NCI-H345 treated with DMSO at 0.1 percent for 48 hours (cell line): Measurements from ENCODE around the gene SAMD1.
"Not testable (repeated sequence)": the region's sequence is repeated elsewhere in the genome, so short reads cannot be mapped to it uniquely, and the experiment has no call there.

Source experiments
- DNase-seq: peaks from one replicate; lab custom pipeline; 2025; ENCODE audit not compliant: unreplicated experiment; lab: John Stamatoyannopoulos, UW

The SAMD1 gene

DNA sequence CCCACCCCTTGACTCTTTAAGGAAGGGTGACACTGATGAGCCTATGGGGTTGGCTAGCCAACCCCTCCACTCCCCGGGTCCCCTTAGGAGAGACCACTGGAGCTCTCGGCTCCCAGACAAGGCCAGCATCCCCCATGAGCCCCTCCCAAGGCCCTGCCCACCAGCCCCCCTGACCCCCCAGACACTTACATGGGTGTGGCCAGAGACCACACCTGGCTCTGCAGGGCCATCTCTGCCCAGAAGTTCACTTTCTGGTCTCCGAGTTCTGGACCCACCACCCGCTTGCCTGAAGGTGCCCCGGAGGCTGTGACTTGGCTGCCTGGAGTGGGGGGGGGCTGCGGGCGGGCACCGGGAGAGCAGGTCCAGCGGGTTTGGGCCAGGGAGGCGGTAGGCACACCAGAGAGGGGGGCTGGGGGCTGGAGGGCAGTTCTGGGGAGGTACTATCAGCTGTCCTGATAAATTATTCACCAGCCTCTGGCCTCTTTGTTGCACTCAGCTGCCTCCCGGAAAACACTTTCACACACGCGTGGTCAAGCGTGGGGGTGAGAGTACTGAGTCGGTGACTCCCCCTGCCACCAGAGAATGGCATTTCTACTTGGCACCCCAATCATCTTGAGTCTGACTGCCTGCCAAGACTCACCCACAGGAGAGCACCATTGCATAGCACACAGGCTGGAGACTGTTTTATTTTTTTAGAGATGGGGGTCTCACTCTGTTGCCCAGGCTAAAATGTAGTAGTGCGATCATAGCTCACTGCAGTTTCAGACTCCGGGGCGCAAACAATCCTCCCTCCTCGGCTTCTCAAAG lies 28.6 kb downstream of the SAMD1 start, which contains the start of gene PALM3:
PALM3 (minus strand) TSS at position 326 of the 807 bp plus-strand sequence; CDS start at position 230, 96 bp downstream.
- DNase-seq: no peak

DNA sequence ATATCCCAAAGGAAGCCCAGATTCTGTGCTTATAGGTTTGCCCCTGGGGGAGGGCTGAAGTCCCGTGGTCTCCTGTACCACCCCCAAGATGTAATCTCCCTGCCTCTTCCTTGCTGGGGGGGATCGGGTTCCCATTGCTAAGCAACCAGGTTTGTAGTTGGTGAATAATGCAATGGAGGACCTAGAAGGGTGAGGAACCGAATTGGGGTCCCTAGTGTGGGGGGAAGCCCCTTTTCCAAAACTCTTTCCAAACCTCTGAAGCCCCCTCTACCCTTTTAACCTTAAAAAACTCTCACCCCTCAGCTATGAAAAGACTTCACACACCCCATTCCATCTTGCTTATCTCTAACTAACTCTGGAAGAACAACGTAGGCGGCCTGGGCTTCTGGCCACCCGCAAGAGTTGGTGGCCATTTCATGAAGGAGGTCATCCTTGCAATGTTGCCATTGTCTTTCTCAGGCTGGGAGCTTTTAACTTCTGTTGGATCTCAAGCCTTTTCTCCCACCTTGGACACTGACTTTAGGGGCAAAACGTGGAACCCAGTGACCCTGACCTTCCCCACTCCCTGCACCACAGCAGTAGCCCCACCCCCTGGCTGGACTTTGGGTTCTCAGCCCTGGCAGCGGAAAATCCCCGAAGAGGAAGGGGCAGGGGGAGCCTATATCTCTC lies 29.3 kb downstream of the SAMD1 start:
- DNase-seq: no peak

DNA sequence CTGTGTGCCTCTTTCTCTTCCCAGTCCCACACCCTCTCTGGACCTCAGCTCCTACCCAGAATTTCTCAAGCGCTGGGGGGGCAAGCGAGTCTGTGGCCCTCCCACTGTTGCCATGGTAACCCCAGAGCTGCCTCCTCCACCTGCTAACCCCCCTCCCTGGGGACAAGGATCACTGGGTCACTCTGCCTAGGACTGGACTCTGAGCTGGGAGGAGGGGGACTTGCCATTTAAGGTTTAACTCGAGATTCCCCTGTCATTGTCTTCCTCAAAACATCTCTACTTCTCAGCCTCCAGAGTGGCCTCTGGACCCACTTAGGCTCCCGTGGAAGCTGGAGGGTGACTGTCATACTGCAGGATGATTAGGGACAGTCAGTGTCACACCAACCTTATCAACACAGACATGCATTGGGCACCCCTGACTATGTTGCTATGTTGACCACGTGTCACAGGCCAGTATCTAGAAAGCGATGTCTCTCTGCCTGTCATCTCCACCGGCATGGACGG lies 30.8 kb downstream of the SAMD1 start:
- DNase-seq: no peak

DNA sequence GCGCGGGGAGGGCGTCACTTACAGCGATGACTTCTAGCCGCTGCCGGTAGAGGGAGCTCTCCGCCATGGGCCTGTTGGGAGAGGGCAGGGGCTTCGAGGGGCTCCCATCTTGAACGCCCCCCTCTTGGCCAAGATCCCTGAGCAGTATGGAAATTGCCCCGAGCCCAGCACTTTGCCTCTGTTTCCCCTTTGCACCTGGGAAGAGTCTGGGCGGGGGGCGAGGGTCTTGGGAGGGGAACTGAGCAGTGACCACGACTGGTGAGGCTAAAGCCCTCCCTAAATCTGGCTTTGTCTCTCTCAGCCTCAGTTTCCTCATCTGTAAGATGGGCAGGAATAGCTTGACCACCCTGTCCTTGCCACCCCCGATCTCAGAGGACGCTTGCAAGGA lies 31.5 kb downstream of the SAMD1 start:
- DNase-seq: no peak

DNA sequence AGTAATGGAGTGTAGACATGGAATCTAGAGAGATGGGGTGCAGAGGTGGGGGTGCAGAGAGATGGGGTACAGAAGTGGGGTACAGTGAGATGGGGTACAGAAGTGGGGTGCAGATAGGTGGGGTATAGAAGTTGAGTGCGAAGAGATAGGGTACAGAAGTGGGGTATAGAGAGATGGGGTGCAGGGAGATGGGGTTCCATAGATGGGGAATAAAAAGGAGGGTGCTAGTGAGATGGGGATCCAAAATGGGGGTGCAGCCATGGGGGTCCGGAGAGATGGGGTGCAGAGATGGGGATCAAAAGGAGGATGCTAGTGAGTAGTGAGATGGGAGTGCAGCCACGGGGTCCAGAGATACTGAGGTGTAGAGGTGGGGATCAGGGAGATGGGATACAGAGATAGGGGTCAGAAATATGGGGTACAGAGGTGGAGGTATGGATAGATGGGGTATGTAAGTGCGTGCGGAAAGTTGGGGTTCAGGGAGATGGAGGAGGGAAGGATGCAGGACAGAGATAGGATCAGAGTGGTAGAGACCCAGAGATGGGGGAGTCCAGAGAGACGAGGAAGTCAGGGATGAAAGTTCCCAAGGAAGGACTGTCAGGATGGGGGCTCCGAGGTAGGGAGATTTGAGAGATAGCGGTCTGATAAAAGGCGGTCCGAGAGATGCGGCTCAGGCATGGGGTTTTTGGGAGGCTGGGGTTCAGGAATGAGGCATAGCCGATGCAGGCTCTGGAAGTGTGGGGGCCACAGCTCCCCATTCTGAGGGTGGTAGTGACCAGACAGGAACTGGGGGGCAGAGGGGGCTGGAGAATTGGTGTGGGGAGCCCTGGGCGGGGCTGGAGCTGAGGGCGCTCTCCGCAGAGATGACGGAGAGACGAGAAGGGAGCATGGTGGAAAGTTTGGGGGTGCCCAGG lies 32.1 kb downstream of the SAMD1 start:
- no peak for DNase-seq

DNA sequence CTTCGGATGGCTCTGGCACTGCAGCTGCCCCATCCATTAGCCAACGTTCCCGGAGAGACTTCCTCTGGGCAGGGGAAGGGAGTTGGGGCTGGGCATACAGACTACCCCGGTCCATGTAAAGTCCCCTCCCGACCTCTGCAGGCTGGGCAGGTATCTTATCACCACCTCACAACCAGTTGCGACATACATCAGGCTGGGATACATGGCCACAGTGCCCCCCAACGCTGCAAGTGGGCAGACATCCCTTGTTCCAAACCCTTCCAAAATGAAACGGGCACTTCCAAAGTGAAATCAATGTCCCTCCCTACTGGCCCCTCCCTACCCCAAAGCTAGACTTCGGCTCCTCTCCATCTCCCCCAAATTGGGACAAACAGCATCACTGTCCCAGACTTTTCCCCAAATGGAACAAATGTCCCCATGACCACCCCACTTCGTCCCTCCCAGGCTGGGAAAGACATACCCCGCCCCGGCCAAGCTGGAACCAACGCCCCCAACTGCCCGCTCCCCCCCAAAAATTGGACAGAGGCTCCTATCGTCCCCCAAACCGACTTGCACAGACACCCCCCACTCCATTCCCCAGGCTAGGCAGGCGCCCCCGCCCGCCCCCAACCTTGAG lies 33.7 kb downstream of the SAMD1 start:
- no peak for DNase-seq

DNA sequence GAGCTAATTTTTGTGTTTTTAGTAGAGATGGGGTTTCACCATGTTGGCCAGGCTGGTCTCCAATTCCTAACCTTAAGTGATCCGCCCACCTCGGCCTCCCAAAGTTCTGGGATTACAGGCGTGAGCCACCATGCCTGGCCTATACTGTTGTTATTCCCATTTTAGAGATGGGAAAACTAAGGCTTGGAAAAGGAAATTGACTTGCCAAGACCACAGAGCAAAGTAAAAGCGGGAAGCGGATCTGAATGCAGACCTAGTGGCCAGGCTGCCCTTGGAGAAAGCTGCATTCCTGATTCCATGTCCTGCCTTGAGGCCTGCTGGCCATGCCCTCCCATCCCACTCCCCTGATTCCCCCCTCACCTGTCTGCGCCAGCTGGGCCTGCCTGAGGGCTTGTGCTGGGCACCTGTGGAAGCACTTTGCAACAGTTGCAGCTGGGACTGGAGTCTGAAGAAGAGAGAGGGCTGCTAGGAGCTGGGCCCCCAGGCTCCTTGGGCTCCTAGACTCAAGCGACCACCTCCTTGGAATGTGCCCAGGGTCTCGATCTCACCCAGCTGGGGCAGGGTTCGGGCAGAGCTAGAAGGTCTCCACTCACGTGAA lies 34.4 kb downstream of the SAMD1 start:
- no peak for DNase-seq

DNA sequence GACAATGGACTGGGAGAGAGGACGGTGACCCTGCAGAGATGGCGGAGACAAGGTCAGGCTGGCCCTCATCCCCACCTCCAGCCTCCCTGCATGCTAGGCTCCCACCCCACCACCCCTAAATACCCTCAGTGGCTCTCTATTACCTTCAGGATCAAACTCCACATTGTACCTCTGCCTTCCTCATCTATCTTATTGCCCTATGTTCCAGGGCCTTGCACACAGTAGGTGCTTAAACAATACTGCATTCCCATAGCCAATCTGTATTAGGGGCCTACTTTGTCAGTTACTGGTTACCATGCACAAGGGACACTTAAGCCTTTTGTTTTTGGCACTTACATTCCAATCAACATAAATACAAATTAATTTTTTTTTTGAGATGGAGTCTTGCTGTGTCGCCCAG lies 35.2 kb downstream of the SAMD1 start:
- no peak for DNase-seq

DNA sequence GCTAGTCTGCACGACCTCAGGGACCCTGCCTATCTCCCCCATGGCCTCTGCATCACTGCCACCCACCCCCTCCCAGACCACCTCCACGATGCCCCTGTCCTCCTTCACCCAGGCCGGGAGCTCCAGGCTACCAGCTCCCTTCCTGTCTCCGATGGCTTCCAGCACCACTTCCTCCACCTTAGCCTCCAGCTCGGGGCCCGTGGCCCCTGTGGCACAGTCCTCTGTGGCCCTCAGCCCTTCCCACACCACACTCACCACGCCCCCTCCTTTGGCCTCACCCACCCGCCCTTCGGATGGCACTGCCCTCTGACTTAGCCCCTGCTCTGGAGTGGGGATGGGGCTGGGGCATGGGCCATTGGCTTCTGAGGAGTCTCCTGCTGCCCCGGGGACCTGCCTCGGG lies 35.8 kb downstream of the SAMD1 start:
- DNase-seq: no peak

DNA sequence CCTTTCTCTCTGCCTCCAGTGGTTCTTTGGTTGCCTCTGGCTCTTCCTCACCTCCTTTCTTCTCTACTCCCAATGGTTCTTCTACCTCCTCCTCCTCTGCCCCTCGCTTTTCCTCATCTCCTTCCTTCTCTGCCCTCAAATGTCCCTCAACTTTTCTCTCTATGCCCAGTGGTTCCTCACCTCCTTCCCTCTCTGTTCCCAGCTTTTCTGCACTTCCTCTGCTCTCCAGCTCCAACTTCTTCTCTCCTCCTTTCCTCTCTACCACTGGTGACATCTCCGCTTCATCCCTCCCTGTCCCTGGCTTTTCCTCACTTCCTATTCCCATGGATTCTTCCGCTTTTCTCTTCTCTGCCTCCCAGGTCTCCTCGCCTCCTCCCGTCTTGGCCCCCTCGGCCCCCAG lies 36.5 kb downstream of the SAMD1 start:
- no peak for DNase-seq

DNA sequence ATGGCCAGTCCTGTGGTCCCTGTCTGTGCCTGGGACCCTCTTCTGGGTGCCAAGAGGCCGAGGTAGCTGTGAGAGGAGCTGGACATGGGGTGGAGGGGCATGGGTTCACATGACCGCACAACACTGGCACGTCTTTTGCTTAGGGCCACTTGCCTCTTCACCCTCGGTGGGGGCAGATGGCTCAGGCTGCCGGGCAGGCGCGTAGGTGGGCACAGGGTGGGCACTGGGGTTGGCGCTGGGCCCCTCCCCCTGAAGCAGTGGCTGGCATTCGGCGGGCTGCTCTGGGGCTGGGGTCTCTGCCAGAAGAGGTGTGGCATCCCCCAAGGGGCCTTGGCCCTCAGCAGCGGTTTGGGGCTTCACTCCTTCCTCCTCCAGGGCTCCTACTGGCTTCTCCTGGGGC lies 37.1 kb downstream of the SAMD1 start:
- no peak for DNase-seq

DNA sequence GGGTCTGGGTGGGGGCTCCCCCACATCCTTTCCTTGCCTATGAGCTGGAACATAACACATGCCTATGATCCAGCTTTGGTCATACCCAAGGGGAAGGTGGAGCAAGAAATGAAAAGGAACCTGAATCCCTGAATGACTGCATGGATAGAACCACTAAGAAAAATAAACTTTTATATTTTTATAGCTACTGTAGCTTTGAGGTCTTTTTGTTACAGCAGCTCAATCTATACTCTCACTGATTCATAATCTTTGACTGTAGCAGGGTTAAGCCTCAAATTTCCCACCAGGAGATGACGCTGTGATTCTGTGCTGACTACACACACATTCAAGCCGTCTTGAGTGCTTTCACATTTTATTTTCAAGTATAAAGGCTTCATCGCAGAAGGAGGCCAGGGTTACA lies 37.5 kb downstream of the SAMD1 start:
- DNase-seq: no peak

DNA sequence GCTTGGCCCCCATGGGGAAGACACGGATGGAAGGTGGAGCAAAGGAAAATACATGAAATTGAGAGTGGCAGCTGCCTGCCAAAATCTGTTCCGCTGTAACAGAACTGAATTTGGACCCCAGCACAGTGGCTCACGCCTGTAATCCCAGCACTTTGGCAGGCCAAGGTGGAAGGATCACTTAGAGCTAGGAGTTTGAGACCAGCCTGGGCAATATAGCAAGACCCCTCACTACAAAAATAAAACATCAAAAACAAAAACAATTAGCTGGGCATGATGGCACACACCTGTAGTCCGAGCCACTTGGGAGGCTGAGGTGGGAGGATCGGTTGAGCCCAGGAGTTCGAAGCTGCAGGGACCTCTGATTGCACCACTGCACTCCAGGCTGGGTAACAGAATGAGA lies 38.1 kb downstream of the SAMD1 start:
- no peak for DNase-seq

DNA sequence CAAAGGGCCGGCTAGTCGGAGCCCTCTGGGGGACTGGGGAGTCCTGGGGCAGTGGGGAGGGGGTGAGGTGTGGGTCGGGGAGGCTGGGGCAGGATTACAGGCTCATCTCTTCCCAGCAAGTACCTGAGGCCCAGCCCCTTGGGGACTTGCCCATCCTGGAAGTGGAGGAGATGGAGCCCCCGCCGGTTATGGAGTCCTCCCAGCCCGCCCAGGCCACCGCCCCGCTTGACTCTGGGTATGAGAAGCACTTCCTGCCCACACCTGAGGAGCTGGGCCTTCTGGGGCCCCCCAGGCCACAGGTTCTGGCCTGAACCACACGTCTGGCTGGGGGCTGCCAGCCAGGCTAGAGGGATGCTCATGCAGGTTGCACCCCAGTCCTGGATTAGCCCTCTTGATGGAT lies 38.6 kb downstream of the SAMD1 start:
- no peak for DNase-seq

DNA sequence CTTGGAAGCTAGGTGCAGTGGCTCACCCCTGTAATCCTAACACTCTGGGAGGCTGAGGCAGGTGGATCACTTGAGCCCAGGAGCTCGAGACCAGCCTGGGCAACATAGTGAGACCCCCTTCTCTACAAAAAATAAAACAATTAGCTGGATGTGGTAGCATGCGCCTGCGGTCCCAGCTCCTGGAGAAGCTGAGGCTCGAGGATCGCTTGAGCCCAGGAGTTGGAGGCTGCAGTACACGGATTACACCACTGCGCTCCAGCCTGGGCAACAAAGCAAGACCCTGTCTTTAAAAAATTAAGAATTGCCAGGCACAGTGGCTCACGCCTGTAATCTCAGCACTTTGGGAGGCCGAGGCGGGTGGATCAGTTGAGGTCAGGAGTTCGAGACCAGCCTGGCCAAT lies 39.6 kb downstream of the SAMD1 start:
- not testable (repeated sequence) for DNase-seq

DNA sequence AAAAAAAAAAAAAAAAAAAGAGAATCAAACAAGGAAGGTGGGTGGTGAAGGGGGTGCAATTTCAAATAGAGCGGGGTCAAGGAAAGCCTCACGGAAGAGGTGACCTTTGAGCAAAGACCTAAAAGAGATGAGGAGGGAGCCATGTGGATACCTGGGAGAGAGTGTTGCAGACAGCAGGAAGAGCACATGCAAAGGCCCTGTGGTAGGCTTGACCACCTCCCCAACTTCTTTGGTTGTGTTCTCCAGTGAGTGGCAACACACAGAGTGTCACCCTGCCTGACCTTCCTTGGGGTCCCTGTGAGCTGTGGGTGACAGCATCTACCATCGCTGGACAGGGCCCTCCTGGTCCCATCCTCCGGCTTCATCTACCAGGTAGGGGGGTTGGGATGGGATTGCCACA lies 40.0 kb downstream of the SAMD1 start:
- DNase-seq: no peak

DNA sequence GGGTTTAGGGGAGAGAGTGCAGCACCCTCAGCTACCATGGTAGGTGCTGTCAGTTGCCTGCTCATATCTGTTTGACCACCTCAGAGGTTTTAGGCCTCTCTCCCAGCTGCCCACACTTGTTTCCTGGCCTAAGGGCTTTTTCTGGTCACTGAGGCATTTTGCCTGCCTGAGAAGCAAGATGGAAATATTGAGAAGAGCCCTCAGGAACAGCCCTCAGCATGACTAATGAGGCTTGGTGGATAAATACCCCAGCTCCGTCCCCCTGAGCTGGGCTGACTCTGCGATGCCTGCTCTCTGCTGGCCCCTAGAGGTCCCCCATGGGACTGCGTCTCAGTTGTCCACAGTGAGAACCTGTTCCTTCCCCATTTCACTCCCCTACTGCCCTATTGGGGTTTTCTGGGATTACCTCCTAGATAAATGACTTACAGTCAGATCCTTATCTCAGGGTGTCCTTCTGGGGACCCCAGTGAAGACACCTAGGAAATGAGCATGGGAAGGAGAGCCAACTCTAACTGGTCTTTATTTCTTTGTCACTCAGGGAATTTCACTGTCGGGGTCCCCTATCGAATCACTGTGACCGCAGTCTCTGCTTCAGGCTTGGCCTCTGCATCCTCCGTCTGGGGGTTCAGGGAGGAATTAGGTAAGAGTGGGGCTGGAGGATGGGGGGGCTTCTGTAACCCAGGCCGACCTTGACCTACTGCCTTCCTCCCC lies 42.0 kb downstream of the SAMD1 start:
- no peak for DNase-seq

DNA sequence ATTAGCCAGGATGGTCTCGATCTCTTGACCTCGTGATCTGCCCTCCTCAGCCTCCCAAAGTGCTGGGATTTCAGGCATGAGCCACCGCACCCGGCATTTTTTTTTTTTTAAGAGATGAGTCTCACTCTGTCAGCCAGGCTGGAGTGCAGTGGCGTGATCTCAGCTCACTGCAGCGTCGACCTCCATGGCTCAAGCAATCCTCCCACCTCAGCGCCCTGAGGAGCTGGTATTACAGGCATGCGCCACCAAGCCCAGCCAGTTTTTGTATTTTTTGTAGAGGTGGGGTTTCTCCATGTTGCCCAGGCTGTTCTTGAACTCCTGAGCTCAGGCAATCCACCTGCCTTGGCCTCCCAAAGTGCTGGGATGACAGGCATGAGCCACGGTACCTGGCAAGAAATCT lies 42.7 kb downstream of the SAMD1 start:
- DNase-seq: not testable (repeated sequence)

DNA sequence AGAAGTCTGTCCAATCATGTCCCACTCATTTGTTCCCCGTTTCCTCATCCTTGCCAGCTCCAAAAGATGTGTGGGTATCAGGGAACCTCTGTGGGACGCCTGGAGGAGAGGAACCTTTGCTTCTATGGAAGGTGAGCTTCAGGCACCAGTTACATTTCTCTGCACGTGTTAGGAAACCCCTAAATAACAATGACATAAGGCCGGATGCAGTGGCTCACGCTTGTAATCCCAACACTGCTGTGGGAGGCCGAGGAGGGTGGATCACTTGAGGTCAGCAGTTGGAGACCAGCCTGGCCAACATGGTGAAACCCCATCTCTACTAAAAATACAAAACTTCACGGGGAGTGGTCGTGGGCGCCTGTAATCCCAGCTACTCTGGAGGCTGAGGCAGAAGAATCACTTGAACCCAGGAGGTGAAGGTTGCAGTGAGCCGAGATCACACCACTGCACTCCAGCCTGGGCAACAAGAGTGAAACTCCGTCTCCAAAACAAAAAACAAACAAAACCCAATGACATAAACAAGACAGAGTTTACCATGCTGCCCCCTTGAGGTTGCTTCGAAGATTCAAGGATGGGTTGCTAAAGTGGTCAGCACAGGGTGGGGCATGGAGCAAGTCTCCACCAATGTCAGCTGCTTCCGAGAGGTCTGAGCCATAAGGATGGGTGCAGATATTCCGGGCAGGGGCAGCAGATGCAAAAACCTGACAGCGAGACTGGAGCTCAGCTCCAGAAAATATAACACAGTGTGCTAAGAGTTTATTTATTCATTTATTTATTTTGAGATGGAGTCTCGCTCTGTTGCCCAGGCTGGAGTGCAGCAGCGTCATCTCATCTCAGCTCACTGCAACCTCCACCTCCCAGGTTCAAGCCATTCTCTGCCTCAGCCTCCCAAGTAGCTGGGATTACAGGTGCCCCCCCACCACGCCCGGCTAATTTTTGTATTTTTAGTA lies 47.6 kb downstream of the SAMD1 start:
- DNase-seq: not testable (repeated sequence)
